HG02840 (cell line): ENCODE results near the gene CDH4.

Source experiments
- ATAC-seq: cut with Tn5 transposase; IDR thresholded peaks from one replicate; pipeline ENCODE4 v1.9.1; 2021; ENCODE audit warnings: mild to moderate bottlenecking, moderate library complexity, moderate number of reproducible peaks; ENCODE audit not compliant: unreplicated experiment, low FRiP score

The CDH4 gene

GRCh38 chr20:61775423-61775822 is 523.4 kb downstream of the CDH4 start:
- no peak for ATAC-seq

- no peak for ATAC-seq
Measured at GRCh38 chr20:61776491-61777075, 524.5 kb downstream of the CDH4 start.

GRCh38 chr20:61777773-61778494 is 525.9 kb downstream of the CDH4 start:
- ATAC-seq, result no peak

DNA sequence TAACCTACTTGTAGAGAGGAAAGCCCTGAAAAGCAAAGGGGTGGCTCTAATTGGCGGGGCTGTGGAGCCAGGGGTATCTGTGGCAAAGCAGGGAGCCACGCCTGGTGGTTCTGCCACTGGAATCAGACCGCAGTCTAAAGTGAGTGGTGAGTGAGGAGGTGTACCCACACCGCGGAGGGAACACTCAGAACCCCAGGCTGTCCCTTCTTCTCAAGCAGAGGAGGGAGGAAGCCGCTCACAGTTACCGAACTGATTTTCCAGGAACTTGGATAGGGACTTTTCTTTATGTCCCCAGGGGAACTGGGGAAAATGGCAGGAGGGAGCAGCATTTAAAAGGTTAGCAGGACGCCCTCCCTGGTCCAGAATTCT is 526.4 kb downstream of the CDH4 start:
- ATAC-seq, result no peak

GRCh38 chr20:61779176-61779965 is 527.3 kb downstream of the CDH4 start:
- no peak for ATAC-seq

DNA sequence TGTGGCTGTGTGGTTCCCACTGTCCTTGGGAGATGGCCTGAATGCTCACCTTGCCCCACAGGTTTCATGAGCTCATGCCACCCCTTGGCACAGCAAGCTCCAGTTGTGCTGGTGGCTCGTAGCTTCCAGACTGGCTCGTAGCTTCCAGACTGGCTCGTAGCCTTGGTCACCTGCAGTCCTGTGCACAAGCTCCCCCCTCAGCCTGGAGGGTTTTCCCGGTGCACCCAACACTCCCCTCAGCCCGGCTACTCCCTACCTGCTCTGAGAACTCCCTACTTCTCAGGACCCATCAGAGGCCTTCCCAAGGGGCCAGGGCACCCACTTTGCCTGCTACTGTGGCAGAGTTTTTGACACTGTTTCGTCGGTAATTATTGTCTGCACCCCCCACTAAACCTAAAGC is 528.0 kb downstream of the CDH4 start:
- no peak for ATAC-seq

DNA sequence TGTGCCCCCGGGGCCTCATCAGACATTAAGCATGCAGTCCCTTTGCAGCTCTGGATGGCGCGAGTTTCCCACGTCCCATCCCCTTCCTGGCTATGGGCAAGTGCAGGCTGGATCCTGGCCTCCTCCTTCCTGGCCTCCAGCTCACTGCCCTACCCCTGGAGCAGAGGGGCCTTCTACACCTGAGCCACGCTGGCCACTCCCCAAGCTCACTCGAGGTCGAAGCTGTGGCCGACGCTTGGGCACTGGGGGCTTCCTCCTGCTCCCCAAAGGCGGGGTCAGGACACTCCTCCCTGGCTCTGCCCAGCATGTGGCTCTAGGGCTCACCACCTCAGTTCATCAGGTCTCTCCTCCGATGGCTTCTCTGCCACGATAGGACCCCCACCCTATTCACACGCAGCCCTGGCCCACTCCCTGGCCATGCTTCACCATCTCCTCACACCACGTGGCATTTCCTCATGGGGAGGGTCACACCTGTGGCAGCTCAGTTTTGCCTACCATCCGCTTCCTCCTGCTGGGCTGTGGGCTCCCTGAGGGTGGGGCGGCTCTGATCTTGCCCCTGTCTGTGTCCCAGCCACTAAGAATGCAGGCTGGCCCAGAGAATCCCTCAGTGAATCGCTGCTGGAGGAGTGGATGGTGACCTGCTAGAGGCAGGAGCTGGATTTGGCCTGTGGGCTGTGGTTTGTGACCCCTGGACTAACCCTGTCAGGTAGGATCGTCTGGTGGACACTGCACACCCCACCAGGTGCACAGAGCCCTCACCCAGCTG is 532.9 kb downstream of the CDH4 start:
- no peak for ATAC-seq

DNA sequence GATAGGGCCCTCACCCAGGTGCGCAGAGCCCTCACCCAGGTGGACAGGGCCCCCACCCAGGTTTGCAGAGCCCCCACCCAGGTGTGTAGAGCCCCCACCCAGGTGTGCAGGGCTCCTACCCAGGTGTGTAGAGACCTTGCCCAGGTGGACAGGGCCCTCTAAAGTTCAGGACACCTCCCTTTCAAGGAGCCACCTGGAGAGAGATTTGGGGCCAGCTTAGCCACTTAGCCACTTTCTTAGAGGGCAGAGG is 533.4 kb downstream of the CDH4 start:
- ATAC-seq, result no peak

GRCh38 chr20:61786230-61786629 is 534.2 kb downstream of the CDH4 start:
- no peak for ATAC-seq

- ATAC-seq, result no peak
Measured at GRCh38 chr20:61788343-61788742, 536.3 kb downstream of the CDH4 start.

GRCh38 chr20:61789329-61789728 is 537.3 kb downstream of the CDH4 start:
- no peak for ATAC-seq

DNA sequence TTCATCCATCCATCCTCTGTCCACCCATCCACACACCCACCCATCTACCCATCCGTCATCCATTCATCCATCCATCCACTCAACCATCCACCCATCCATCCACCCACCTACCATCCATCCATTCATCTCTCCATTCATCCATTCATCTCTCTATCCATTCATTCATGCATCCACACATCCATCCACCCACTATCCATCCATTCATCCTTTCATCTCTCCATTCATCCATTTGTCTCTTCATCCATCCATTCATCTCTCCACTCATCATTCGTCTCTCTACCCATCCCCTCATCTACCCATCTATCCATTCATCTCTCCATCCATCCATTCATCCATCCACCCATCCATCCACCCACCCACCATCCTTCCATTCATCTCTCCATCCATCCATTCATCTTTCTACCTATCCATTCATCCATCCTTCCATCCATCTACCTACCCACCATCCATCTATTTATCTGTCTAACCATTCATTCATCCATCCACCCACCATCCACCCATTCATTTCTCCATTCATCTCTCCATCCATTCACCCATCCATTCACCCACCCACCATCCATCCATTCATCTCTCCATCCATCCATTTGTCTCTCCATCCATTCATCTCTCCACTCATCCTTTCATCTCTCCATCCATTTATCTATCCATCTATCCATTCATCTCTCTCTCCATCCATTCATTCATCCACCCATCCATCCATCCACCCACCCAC is 538.2 kb downstream of the CDH4 start:
- no peak for ATAC-seq

DNA sequence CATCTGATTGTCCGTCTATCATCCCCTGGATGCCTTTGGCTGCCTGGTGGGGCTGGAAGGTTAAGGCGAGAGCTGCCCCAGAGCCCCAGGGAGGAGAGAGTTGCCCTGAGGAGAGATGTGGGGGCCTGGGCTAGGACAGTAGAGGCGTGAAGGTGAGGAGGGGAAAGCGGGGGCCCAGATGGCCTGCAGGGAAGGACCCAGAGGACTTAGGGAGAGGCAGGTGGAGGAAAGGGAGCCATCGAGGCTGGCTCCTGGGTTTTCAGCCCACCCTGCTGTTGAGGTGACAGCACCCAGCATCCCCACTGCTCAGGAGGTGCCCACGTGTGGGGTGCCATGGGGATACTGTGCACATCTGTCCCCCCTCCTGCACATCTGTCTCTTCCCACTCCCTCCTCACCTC is 539.9 kb downstream of the CDH4 start:
- ATAC-seq, result no peak

DNA sequence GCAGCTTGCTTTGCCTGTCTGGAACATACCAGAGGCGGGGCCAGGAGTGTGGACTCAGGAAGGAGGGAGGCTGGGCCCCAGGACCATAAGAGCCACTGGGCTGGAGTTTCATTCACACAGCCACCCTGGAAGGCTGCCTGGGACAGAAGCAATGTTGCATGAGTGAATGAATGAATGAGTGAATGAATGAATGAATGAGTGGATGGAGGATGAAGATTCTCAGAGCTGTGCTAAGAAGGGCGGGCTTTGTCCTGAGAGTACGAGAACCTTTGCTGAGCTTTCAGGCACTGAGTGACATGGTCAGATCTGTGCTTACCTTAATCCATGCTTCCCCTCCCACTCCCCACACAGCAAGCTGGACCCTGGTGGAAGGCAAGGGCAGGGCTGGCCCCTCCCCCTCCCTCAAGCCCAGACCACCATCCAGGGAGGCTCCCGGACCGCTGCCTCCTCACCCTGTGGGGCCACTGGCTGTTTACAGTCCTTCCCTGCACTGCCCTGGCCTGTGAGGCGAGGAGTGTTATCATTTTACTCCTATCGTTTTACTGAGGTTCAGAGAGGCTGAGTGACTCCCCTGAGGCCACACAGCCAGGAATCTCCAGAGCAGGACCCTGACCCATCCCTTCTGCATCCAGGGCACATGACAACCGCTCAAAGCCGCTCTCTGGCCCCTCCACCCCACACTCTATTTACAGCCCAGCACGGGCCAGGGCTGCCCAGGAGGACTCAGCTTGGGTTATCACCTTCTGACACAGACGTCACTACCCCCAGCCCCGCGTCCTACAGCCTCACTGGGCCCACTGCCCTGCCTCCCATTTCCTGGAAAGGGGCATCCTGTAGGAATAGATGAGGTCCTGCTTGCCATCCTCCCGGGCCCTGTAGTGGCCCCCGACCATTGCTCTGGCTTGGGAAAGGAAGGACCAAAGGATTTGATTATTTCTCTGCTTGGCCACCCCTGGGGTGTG is 543.9 kb downstream of the CDH4 start:
- ATAC-seq, result no peak

GRCh38 chr20:61796738-61797137 is 544.7 kb downstream of the CDH4 start:
- ATAC-seq, result no peak

- no peak for ATAC-seq
Measured at GRCh38 chr20:61797200-61797599, 545.1 kb downstream of the CDH4 start.

DNA sequence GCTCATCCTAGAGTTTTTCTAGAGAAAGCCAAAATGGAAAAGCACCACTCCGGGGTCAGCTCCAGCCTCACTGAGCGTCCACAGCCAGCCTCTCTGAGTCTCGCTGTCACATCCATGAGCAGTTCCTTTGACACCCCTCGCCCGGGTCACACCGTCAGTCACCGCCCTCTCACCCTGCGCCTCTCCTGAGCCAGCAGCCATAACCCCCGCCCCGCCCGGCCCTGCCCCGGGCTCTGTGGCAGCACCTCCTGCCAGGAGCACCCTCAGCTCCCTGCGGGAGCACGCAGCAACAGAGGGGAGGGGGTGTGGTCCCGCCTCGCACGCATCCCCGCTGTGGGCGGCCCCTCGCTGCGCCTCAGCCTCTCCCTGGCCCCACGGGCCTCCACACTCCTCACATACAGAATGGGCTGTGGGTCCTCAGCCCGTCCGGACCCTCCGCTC is 545.9 kb downstream of the CDH4 start:
- no peak for ATAC-seq

DNA sequence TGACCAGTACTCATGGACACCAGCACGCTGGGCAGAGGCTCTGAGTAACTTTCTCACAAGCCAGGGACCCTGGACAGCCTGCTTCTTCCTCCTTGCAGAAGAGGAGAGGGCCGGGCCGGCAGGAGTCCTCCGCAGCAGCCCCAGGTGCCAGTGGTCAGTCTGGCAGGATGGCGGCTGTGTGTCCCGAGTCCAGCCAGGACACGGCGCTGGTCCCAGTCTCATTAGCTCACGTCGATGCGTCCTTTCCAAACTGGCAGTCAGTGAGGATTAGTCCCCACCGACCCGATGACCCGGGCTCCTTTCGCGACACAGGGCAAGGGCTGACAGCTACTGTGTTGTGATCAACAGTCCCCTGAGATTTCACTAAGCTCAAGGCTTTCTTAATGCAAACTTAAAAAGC is 546.6 kb downstream of the CDH4 start:
- no peak for ATAC-seq

DNA sequence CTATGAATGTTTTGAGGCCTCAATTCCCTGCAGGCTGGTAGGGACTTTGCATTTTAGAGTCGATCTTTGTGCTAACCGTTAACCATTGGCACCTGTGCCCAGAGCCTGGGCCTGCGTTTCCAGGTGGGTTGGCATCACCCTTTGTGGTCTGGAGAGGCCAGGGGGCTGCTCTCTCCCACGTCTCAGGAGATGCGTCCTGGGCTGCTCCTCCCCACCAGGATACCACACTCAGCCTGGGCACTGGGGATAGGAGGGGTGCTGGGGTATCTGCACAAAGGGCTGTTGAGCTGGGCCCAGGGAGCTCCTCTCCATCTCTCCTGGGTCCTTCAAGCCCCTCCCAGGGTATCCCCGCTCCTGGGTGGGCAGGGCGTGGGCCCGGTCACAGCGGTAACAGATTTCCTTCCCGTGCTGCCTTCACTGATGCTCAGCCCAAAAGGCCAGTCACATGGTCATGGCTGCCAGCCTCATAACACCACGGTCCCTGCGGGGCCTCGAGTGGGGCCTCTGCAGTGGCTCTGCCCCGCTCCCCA is 547.4 kb downstream of the CDH4 start:
- no peak for ATAC-seq
